IMR-90 (cell line): ENCODE results near the gene MYOM1.
"Not testable (repeated sequence)": the region's sequence is repeated elsewhere in the genome, so short reads cannot be mapped to it uniquely, and the experiment has no call there.

Source experiments
- BHLHE40 ChIP-seq: fragments of 150-350 bp; IDR thresholded peaks from 2 replicates; pipeline ENCODE4 v1.6.1; 2016; ENCODE audit warnings: mild to moderate bottlenecking, low read depth, low read length
- CEBPB ChIP-seq: IDR thresholded peaks from 2 replicates; pipeline ENCODE4 v1.6.1; 2012; ENCODE audit warnings: low read depth, low read length, improper control_type of control experiment
- CTCF ChIP-seq: conservative IDR thresholded peaks from 2 replicates; pipeline ENCODE4 v1.5.1; 2012; ENCODE audit warnings: mild to moderate bottlenecking, low read depth, low read length, improper control_type of control experiment
- MAFK ChIP-seq: IDR thresholded peaks from 2 replicates; pipeline ENCODE4 v1.6.1; 2012; ENCODE audit warnings: low read depth, low read length, improper control_type of control experiment
- MAZ ChIP-seq: IDR thresholded peaks from 2 replicates; pipeline ENCODE4 v1.6.1; 2012; ENCODE audit warnings: low read depth, mild to moderate bottlenecking, low read length, improper control_type of control experiment, moderate library complexity, borderline replicate concordance
- MXI1 ChIP-seq: IDR thresholded peaks from 2 replicates; pipeline ENCODE4 v1.6.1; 2012; ENCODE audit warnings: low read depth, mild to moderate bottlenecking, low read length, moderate library complexity, borderline replicate concordance
- POLR2A ChIP-seq: IDR thresholded peaks from 2 replicates; pipeline ENCODE4 v1.6.1; 2012; ENCODE audit warnings: mild to moderate bottlenecking, low read depth, low read length
- RAD21 ChIP-seq: IDR thresholded peaks from 2 replicates; pipeline ENCODE4 v1.6.1; 2012; ENCODE audit warnings: low read length, improper control_type of control experiment
- RCOR1 ChIP-seq: IDR thresholded peaks from 2 replicates; pipeline ENCODE4 v1.6.1; 2012; ENCODE audit warnings: mild to moderate bottlenecking, low read length, improper control_type of control experiment; ENCODE audit not compliant: insufficient replicate concordance
- RFX5 ChIP-seq: IDR thresholded peaks from 2 replicates; pipeline ENCODE4 v1.8.0; 2012; ENCODE audit warnings: low read depth, mild to moderate bottlenecking, low read length, moderate library complexity
- SMC3 ChIP-seq: fragments of 150-350 bp; IDR thresholded peaks from 2 replicates; pipeline ENCODE4 v1.6.1; 2016; ENCODE audit warnings: low read depth, mild to moderate bottlenecking, antibody characterized with exemption, low read length, moderate library complexity

- TF ChIP-seq CTCF, BHLHE40, RAD21, POLR2A, MAFK, MXI1, RCOR1, RFX5, SMC3, CEBPB, MAZ: not testable (repeated sequence)
Measured at GRCh38 chr18:3063766-3064165, 156.0 kb downstream of the MYOM1 start.
